Testis (tissue), 3 donors: Measurements from ENCODE around the gene VGLL1. TPM values are rescaled to one million over a fixed set of nuclear protein-coding genes. Genes with fewer than 3 reads are reported as not detected.

Source experiments
- DNase-seq: peaks from one replicate; pipeline ENCODE4 v3.0.0-alpha.2; 2019
- H3K27ac ChIP-seq, 2 donors: fragments of 200-600 bp; sonication (generic); one replicate each; pipeline ENCODE4 v1.5.1; 2019
- H3K27me3 ChIP-seq: fragments of 200-600 bp; sonication (generic); one replicate; pipeline ENCODE4 v1.5.1; 2019
- H3K36me3 ChIP-seq: fragments of 200-600 bp; sonication (generic); one replicate; pipeline ENCODE4 v1.5.1; 2017; ENCODE audit warnings: low read depth; ENCODE audit errors: missing control alignments
- H3K4me1 ChIP-seq: fragments of 200-600 bp; sonication (generic); one replicate; pipeline ENCODE4 v1.5.1; 2019
- H3K4me3 ChIP-seq, 2 donors: fragments of 200-600 bp; sonication (generic); one replicate each; pipeline ENCODE4 v1.5.1; 2017 to 2019
- H3K9me3 ChIP-seq: fragments of 200-600 bp; sonication (generic); one replicate; pipeline ENCODE4 v1.5.1; 2017
- POLR2A ChIP-seq: fragments of 450-650 bp; IDR thresholded peaks from one replicate; pipeline ENCODE4 v1.6.1; 2017; ENCODE audit warnings: antibody characterized with exemption, mild to moderate bottlenecking, moderate library complexity
- WGBS, 2 donors: methylation state at CpG; one replicate each; pipeline ENCODE4 v1.1.5; 2018; 5-methylcytosine and 5-hydroxymethylcytosine counted together
- intact Hi-C: fragments of 100-400 bp; cut with DNase I; formaldehyde crosslinking; loops from one replicate; pipeline ENCODE4 v1.15.1; 2023; ENCODE audit warnings: low total_unique reads
- microRNA counts, 2 donors: library from miRNA; unstranded; fragments of <30 nt; microRNA quantifications; one replicate each; lab custom pipeline; 2016
- microRNA-seq, 2 donors: library from miRNA; unstranded; fragments of <30 nt; microRNA quantifications; one replicate each; pipeline ENCODE4, GENCODE V29; 2016; ENCODE audit warnings: borderline number of aligned reads in 2 of 2, borderline replicate concordance in 1 of 2
- polyA plus RNA-seq: library from polyadenylated mRNA; stranded (reverse); fragments of 350-450 nt; fragmentation: Illumina TruSeq; extraction: RNeasy Lipid Tissue Mini Kit (QIAGEN cat#74804); gene quantifications from one replicate; pipeline ENCODE4 v1.2.3, GENCODE V29; 2014; ENCODE audit warnings: low read depth, low replicate concordance; ENCODE audit not compliant: insufficient read depth
- small RNA-seq, 2 donors: library from RNA; depleted of rRNA; stranded (forward); fragments of <200 nt; gene quantifications; one replicate each; pipeline ENCODE3, GENCODE V24; 2016
- total RNA-seq, 2 donors: library from RNA; depleted of rRNA; stranded (reverse); fragments of >200 nt; gene quantifications; one replicate each; pipeline ENCODE4 v1.2.3, GENCODE V29; 2016
- TF ChIP-seq, protein P1 (sequence below), 3 experiments: fragments of 450-650 bp in 2 of 3; fragments of 200-600 bp in 1 of 3; sonication (generic) in 1 of 3; IDR thresholded peaks; one replicate each; pipeline ENCODE4 v1.5.1; 2016 to 2019; ENCODE audit warnings: antibody characterized with exemption in 3 of 3, mild to moderate bottlenecking in 2 of 3, moderate library complexity in 1 of 3

The VGLL1 gene
- total and polyA plus RNA-seq, 3 donors from 2014 or later, result 0.70 TPM; not detected in 2

DNA sequence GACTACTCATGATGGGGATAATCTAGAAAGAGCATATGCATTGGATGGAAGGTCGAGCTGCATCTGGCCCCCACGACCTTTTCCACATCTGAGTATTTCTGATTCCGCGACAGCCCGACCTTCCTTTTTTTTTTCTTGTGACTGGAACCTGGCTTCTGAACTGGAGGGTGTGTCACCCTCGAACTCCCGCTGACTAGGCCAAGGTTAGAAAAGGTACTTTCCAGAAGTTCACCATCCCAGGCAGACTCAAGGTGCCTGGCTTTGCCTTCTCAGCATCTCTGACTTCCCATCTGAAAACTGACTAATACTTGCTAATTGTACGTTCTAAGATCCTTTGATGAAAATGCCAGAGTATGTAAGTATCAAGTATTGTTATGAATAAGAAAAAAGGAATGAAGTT, 66.6 kb downstream of the VGLL1 start:
- Histone ChIP-seq H3K27me3 (no peaks in the 10 kb centered on the region), H3K36me3 (no peaks in the 10 kb centered on the region), H3K9me3 (no peaks in the 10 kb centered on the region), H3K4me1 (no peaks in the 10 kb centered on the region), H3K27ac (no peak overlapping the region), H3K4me3 (no peak overlapping the region)
- intact Hi-C loops, result no loop called here
- WGBS, 2 donors, result 80% methylated on average over 7 to 8 of the region's 8 CpGs
- no peak for DNase-seq
- no peak for TF ChIP-seq POLR2A

DNA sequence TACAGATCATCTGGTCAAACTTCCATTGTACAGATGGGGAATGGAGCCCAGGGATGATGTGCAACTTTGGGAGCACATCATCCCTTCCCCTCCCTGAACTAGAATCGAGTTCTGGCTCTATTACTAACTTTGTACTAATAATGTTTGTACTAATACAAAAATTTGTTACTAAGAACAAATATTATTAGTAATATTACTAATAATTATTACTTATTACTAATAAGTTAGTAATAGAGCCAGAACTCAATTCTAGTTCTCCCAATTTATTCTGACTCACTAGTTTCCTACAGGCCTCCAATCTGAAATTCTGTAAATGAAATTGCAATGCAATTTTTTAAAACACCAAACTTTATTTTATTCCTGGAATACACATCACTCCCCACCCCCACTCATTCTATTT, 68.0 kb downstream of the VGLL1 start:
- DNase-seq, result no peak
- no peaks in the 10 kb centered on the region for H3K36me3 ChIP-seq
- no peaks in the 10 kb centered on the region for H3K4me1 ChIP-seq
- H3K4me3 ChIP-seq, result no peak overlapping the region
- TF ChIP-seq POLR2A, result no peak
- TF ChIP-seq, protein P1, sequence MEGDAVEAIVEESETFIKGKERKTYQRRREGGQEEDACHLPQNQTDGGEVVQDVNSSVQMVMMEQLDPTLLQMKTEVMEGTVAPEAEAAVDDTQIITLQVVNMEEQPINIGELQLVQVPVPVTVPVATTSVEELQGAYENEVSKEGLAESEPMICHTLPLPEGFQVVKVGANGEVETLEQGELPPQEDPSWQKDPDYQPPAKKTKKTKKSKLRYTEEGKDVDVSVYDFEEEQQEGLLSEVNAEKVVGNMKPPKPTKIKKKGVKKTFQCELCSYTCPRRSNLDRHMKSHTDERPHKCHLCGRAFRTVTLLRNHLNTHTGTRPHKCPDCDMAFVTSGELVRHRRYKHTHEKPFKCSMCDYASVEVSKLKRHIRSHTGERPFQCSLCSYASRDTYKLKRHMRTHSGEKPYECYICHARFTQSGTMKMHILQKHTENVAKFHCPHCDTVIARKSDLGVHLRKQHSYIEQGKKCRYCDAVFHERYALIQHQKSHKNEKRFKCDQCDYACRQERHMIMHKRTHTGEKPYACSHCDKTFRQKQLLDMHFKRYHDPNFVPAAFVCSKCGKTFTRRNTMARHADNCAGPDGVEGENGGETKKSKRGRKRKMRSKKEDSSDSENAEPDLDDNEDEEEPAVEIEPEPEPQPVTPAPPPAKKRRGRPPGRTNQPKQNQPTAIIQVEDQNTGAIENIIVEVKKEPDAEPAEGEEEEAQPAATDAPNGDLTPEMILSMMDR (IDR thresholded peaks at IDR 0.05), result no peak
- no peaks in the 10 kb centered on the region for H3K9me3 ChIP-seq
- no peaks in the 10 kb centered on the region for H3K27me3 ChIP-seq
- H3K27ac ChIP-seq, result no peak overlapping the region
- WGBS, 2 donors, result 80 to 81% methylated on average over 1 of the region's 1 CpG
- intact Hi-C loops, result no loop called here

MicroRNA genes within 50 kb of the gene (microRNA counts, 767-probe panel; counts per million panel counts)
- microRNA hsa-miR-934 (lab: Ali Mortazavi, UCI), result 0 to 152 counts per million in 2 donors

Small RNA genes lying within 50 kb of the gene (microRNA-seq; reads per million reads assigned to microRNA genes)
- gene MIR934, result 0 reads per million in 2 donors

Small RNA genes lying within 50 kb of the gene (small RNA-seq; reads per million reads assigned to genes)
- gene MIR934, result 0 reads per million in 2 donors
- 0 reads per million in 2 donors for gene RF00019
- 0 reads per million in 2 donors for gene RNU6-320P

Other genes with a start within 250 kb of the VGLL1 start
- gene ADGRG4, start 231.3 kb upstream of the VGLL1 start, total RNA-seq, result 1 to 10 TPM in 1 of 2 donors, under 1 TPM in 1; 0.50 to 1.0 TPM
- gene ADGRG4, start 231.3 kb upstream of the VGLL1 start, polyA plus RNA-seq, result 0.28 TPM
- under 1 TPM; 0.50 to 0.55 TPM for gene BRS3, start 44.3 kb upstream of the VGLL1 start, total RNA-seq
- gene BRS3, start 44.3 kb upstream of the VGLL1 start, polyA plus RNA-seq, result 0.49 TPM
- gene HTATSF1, start 34.6 kb upstream of the VGLL1 start, total RNA-seq, result 100 to 1,000 TPM; 103 to 115 TPM
- 65.3 TPM for gene HTATSF1, start 34.6 kb upstream of the VGLL1 start, polyA plus RNA-seq
- not detected for gene CD40LG, start 115.9 kb downstream of the VGLL1 start, total RNA-seq
- gene CD40LG, start 115.9 kb downstream of the VGLL1 start, polyA plus RNA-seq, result 0.84 TPM
- gene ARHGEF6, start 248.7 kb downstream of the VGLL1 start, total RNA-seq, result 1 to 10 TPM; 5.7 to 6.8 TPM
- gene ARHGEF6, start 248.7 kb downstream of the VGLL1 start, polyA plus RNA-seq, result 7.0 TPM